Left lung (tissue), 10 donors: Measurements from ENCODE around the gene RASL12. TPM values are rescaled to one million over a fixed set of nuclear protein-coding genes. Genes with fewer than 3 reads are reported as not detected.
"Not testable (repeated sequence)": the region's sequence is repeated elsewhere in the genome, so short reads cannot be mapped to it uniquely, and the experiment has no call there.

Experiments
- ATAC-seq: fragments of 200-7000 bp; cut with Tn5 transposase; one replicate; pipeline ENCODE4 v1.9.1; 2020; ENCODE audit warnings: moderate library complexity
- DNase-seq, 4 donors: peaks; one replicate each; pipeline ENCODE4 v3.0.0-alpha.2; 2013 to 2020
- H3K27ac ChIP-seq, 2 donors: fragments of 200-600 bp; sonication (generic) in 1 of 2; one replicate each; pipeline versions ENCODE4 v1.5.0 to v1.8.0; 2020 to 2021
- H3K27me3 ChIP-seq, 2 donors: fragments of 200-600 bp; sonication (generic) in 1 of 2; one replicate each; pipeline versions ENCODE4 v1.5.0 to v1.8.0; 2020 to 2021
- H3K36me3 ChIP-seq, 2 donors: fragments of 200-600 bp; sonication (generic) in 1 of 2; one replicate each; pipeline versions ENCODE4 v1.5.0 to v1.8.0; 2020 to 2021
- H3K4me1 ChIP-seq, 2 donors: fragments of 200-600 bp; one replicate each; pipeline ENCODE4 v1.8.0; 2021
- H3K4me3 ChIP-seq, 2 donors: fragments of 200-600 bp; sonication (generic) in 1 of 2; one replicate each; pipeline versions ENCODE4 v1.5.0 to v1.8.0; 2020 to 2021; ENCODE audit warnings: mild to moderate bottlenecking in 1 of 2
- H3K9me3 ChIP-seq, 2 donors: fragments of 200-600 bp; sonication (generic) in 1 of 2; one replicate each; pipeline versions ENCODE4 v1.5.0 to v1.8.0; 2020 to 2021
- intact Hi-C, 2 donors: fragments of 100-400 bp; cut with DNase I; formaldehyde crosslinking; loops; one replicate each; pipeline versions ENCODE4 v1.11.2 to v1.14.2; 2022
- polyA plus RNA-seq, 6 donors: library from polyadenylated mRNA; unstranded; fragments of 120-200 nt; gene quantifications; one replicate each; pipeline ENCODE4 v1.2.1, GENCODE V29; 2013; ENCODE audit not compliant: insufficient read length in 6 of 6
- total RNA-seq, 2 donors: library from RNA; stranded (reverse); fragmentation: NEBNext Ultra II Directional; extraction: Animal tissue kit (Norgen Biotek cat#: 25700); gene quantifications; one replicate each; pipeline ENCODE4 v1.2.1, GENCODE V29; 2021
- TF ChIP-seq, protein P1 (sequence below), 2 donors: fragments of 200-600 bp; sonication (generic) in 1 of 2; IDR thresholded peaks; one replicate each; pipeline versions ENCODE4 v1.5.0 to v1.8.0; 2021; ENCODE audit warnings: antibody characterized with exemption in 2 of 2
- donor health status: DM: no; HTN: yes; CAD: no.
- donor health status: DM: no; HTN: no; CAD: no.

RASL12 gene
- total and polyA plus RNA-seq, 8 donors, result 23.8 to 127 (median 105) TPM

DNA sequence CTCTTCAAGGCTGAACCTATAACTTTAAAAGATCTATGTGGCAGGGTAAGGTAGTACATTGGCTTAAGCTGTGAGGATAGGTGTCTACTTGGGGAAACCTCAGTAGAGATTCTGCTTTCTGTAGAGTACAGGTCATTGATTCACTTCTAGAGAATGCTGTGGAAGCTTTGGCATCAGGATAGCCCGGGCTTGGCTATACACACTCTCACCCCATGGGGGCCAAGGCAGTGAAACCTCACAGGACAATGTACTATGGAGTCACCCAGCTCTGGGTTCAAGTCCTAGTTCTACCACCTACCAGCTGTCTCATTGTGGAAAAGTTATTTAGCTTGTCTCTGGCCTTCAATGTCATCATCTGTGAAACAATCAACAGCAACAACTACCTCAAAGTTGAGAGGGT is 47.4 kb downstream of the RASL12 start:
- H3K4me1 ChIP-seq, result no peaks in the 10 kb centered on the region
- intact Hi-C loops, result no loop called here
- no peaks in the 10 kb centered on the region for H3K27me3 ChIP-seq
- H3K4me3 ChIP-seq, result no peak overlapping the region
- H3K36me3 ChIP-seq, result peaks cover 0 to 76% of the 10 kb centered on the region in 2 donors
- H3K9me3 ChIP-seq, result no peaks in the 10 kb centered on the region
- DNase-seq (no peak), ATAC-seq (no peak)
- no peak overlapping the region for H3K27ac ChIP-seq
- TF ChIP-seq, protein P1, sequence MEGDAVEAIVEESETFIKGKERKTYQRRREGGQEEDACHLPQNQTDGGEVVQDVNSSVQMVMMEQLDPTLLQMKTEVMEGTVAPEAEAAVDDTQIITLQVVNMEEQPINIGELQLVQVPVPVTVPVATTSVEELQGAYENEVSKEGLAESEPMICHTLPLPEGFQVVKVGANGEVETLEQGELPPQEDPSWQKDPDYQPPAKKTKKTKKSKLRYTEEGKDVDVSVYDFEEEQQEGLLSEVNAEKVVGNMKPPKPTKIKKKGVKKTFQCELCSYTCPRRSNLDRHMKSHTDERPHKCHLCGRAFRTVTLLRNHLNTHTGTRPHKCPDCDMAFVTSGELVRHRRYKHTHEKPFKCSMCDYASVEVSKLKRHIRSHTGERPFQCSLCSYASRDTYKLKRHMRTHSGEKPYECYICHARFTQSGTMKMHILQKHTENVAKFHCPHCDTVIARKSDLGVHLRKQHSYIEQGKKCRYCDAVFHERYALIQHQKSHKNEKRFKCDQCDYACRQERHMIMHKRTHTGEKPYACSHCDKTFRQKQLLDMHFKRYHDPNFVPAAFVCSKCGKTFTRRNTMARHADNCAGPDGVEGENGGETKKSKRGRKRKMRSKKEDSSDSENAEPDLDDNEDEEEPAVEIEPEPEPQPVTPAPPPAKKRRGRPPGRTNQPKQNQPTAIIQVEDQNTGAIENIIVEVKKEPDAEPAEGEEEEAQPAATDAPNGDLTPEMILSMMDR (IDR thresholded peaks at IDR 0.05), result no peak

DNA sequence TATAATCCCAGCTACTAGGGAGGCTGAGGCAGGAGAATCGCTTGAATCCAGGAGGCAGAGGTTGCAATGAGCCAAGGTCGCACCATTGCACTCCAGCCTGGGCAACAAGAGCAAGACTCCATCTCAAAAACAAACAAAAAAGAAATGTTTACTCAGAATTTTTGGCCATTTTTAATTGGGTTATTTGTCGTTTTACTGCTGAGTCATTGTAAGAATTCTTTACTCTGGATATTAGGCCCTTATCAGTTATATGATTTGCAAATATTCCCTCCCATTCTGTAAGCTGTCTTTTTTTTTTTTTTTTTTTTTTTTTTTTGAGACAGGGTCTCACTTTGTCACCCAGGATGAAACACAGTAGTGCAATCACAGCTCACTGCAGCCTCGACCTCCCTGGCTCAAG is 56.6 kb downstream of the RASL12 start:
- H3K9me3 ChIP-seq, intact Hi-C loops, H3K27me3 ChIP-seq, DNase-seq, H3K27ac ChIP-seq, ATAC-seq, H3K4me3 ChIP-seq, H3K4me1 ChIP-seq: not testable (repeated sequence)
- peaks cover 0 to 41% of the 10 kb centered on the region in 2 donors for H3K36me3 ChIP-seq

- TF ChIP-seq, protein P1 (IDR thresholded peaks at IDR 0.05), result no peak
- Histone ChIP-seq H3K9me3 (peaks cover 0 to 7% of the 10 kb centered on the region in 2 donors), H3K27ac (no peak overlapping the region), H3K36me3 (peaks cover 0 to 36% of the 10 kb centered on the region in 2 donors), H3K4me1 (no peaks in the 10 kb centered on the region), H3K4me3 (no peak overlapping the region), H3K27me3 (no peaks in the 10 kb centered on the region)
- DNase-seq (no peak), ATAC-seq (no peak)
- intact Hi-C loops, result no loop called here
Measured at GRCh38 chr15:65008983-65009382, 58.8 kb downstream of the RASL12 start.

DNA sequence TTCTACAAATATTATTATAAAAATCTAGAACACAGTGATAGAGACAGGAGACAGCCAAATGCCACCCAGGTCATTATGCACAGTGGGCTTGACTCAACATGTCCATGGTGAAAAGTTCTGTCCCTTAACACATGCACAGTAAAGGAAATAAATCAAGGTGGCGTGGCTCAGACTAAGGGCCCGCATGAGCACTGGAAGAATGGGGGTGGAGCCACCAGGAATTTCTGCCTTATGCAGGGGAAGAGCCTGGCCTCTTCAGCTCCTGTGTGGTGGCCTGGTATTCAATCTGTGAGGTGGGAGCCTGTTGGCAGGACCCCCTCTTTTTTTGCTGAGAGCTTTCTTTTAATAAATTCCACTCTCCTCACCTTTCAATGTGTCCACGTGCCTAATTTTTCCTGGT is 60.9 kb downstream of the RASL12 start:
- Histone ChIP-seq H3K27me3 (no peaks in the 10 kb centered on the region), H3K36me3 (peaks cover 0 to 41% of the 10 kb centered on the region in 2 donors), H3K9me3 (no peaks in the 10 kb centered on the region), H3K4me3 (no peak overlapping the region), H3K27ac (no peak overlapping the region), H3K4me1 (no peaks in the 10 kb centered on the region)
- ATAC-seq (no peak), DNase-seq (no peak)
- intact Hi-C loops, result no loop called here
- TF ChIP-seq, protein P1 (IDR thresholded peaks at IDR 0.05), result no peak

DNA sequence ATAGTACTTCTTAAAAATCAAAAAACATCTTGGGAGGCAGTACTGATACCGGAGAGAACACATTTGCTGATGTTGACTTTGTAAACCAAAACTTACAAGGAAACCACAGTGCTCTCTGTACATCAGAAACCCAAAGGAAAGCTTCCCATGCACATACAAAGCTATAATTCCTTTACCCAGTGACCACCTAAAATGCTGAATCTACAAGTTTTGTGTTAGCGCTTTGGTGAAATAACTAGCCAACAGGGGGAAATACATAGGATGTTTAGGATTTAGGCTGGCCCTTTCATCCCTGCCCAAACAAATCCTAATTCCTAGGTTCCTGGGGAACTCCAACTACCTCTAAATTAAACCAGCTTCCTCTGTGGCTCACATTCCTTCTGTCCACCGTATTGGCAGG is 62.8 kb downstream of the RASL12 start:
- intact Hi-C loops, result no loop called here
- ATAC-seq (no peak), DNase-seq (no peak)
- H3K36me3 ChIP-seq, result peaks cover 0 to 31% of the 10 kb centered on the region in 2 donors
- TF ChIP-seq, protein P1 (IDR thresholded peaks at IDR 0.05), result no peak
- no peak overlapping the region for H3K27ac ChIP-seq
- no peaks in the 10 kb centered on the region for H3K4me1 ChIP-seq
- H3K4me3 ChIP-seq, result no peak overlapping the region
- H3K9me3 ChIP-seq, result no peaks in the 10 kb centered on the region
- no peaks in the 10 kb centered on the region for H3K27me3 ChIP-seq

Other genes with a start within 250 kb of the RASL12 start
- gene PIF1, start 242.3 kb downstream of the RASL12 start, total RNA-seq, result 1 to 10 TPM; 1.6 to 2.7 TPM
- gene PIF1, start 242.3 kb downstream of the RASL12 start, polyA plus RNA-seq, result 10 to 100 TPM in 5 of 6 donors, 1 to 10 TPM in 1; 8.8 to 17.7 (median 11.5) TPM
- 10 to 100 TPM; 34.5 to 91.8 TPM for gene PLEKHO2, start 226.1 kb downstream of the RASL12 start, total RNA-seq
- gene PLEKHO2, start 226.1 kb downstream of the RASL12 start, polyA plus RNA-seq, result 10 to 100 TPM; 22.0 to 29.1 (median 25.3) TPM
- gene ANKDD1A, start 156.1 kb downstream of the RASL12 start, total RNA-seq, result 1 to 10 TPM; 3.4 to 6.3 TPM
- 10 to 100 TPM in 5 of 6 donors, 1 to 10 TPM in 1; 9.0 to 13.5 (median 11.9) TPM for gene ANKDD1A, start 156.1 kb downstream of the RASL12 start, polyA plus RNA-seq
- gene SPG21, start 78.1 kb downstream of the RASL12 start, total RNA-seq, result 100 to 1,000 TPM in 1 of 2 donors, 10 to 100 TPM in 1; 93.9 to 123 TPM
- 100 to 1,000 TPM in 4 of 6 donors, 10 to 100 TPM in 2; 94.0 to 118 (median 104) TPM for gene SPG21, start 78.1 kb downstream of the RASL12 start, polyA plus RNA-seq
- 10 to 100 TPM; 12.7 to 14.5 TPM for gene MTFMT, start 38.4 kb downstream of the RASL12 start, total RNA-seq
- 10 to 100 TPM; 16.6 to 21.7 (median 19.3) TPM for gene MTFMT, start 38.4 kb downstream of the RASL12 start, polyA plus RNA-seq
- gene SLC51B, start 22.6 kb downstream of the RASL12 start, total RNA-seq, result 1 to 10 TPM in 1 of 2 donors, under 1 TPM in 1; 0.39 to 2.7 TPM
- 10 to 100 TPM; 12.7 to 19.3 (median 14.7) TPM for gene SLC51B, start 22.6 kb downstream of the RASL12 start, polyA plus RNA-seq
- under 1 TPM in 1 of 2 donors, not detected in 1; 0.18 TPM for gene KBTBD13, start 8.8 kb upstream of the RASL12 start, total RNA-seq
- 1 to 10 TPM in 2 of 6 donors, under 1 TPM in 4; 0.61 to 1.4 (median 0.79) TPM for gene KBTBD13, start 8.8 kb upstream of the RASL12 start, polyA plus RNA-seq
- gene UBAP1L, start 47.2 kb upstream of the RASL12 start, total RNA-seq, result 1 to 10 TPM; 2.7 to 3.8 TPM
- gene UBAP1L, start 47.2 kb upstream of the RASL12 start, polyA plus RNA-seq, result 10 to 100 TPM in 3 of 6 donors, 1 to 10 TPM in 3; 7.6 to 12.4 (median 10.2) TPM
- 10 to 100 TPM; 15.8 to 18.8 TPM for gene PDCD7, start 65.8 kb upstream of the RASL12 start, total RNA-seq
- 10 to 100 TPM; 32.5 to 35.4 (median 34.7) TPM for gene PDCD7, start 65.8 kb upstream of the RASL12 start, polyA plus RNA-seq
- 10 to 100 TPM; 41.0 to 42.7 TPM for gene CLPX, start 117.4 kb upstream of the RASL12 start, total RNA-seq
- gene CLPX, start 117.4 kb upstream of the RASL12 start, polyA plus RNA-seq, result 10 to 100 TPM; 62.4 to 80.5 (median 65.5) TPM
- 1 to 10 TPM; 1.4 to 8.5 TPM for gene CILP, start 143.5 kb upstream of the RASL12 start, total RNA-seq
- gene CILP, start 143.5 kb upstream of the RASL12 start, polyA plus RNA-seq, result 1 to 10 TPM; 1.5 to 2.6 (median 1.6) TPM
- 1 to 10 TPM; 8.0 to 8.2 TPM for gene PARP16, start 218.9 kb upstream of the RASL12 start, total RNA-seq
- gene PARP16, start 218.9 kb upstream of the RASL12 start, polyA plus RNA-seq, result 10 to 100 TPM; 19.5 to 22.2 (median 20.8) TPM
- gene RNU5A-1, start 228.1 kb upstream of the RASL12 start, total RNA-seq, result not detected
- gene RNU5A-1, start 228.1 kb upstream of the RASL12 start, polyA plus RNA-seq, result not detected
- 10 to 100 TPM in 1 of 2 donors, not detected in 1; 26.6 TPM for gene RNU5B-1, start 236.7 kb upstream of the RASL12 start, total RNA-seq
- gene RNU5B-1, start 236.7 kb upstream of the RASL12 start, polyA plus RNA-seq, result not detected